Measurements from ENCODE around the gene DNAAF5.
"Not testable (repeated sequence)": the region's sequence is repeated elsewhere in the genome, so short reads cannot be mapped to it uniquely, and the experiment has no call there.

The DNAAF5 gene

DNA sequence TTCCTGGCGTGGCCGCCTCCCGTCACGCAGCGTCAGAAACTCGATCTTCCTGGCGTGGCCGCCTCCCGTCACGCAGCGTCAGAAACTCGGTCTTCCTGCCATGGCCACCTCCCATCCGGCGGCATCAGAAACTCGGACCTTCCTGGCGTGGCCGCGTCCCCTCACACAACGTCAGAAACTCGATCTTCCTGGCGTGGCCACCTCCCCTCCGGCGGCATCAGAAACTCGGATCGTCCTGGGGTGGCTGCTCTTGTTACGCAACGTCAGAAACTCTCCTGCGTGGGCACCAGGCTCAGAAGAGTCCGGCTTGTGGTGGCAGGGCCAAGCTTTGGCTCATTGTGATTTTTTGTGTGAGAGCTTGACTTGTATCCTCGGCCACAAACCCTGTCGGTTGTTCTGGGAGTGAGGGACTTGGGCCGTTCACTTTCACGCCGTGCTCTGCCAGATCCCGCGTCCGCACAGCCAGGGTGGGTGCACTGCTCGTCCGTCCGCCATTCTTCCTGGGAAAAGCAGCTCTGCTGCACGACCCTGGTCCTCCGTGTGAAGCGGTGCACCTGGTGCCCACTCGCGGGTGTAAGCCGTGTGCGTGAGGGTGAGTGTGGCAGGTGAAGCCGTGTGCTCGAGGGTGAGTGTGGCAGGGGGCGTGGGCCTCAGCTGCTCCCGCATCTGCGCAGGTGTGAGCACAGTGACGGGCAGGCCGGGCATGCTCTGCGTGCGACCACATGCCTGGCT is 56.4 kb downstream of the DNAAF5 start:
- no peak for DNase-seq (ENCODE audit: low spot score)

DNA sequence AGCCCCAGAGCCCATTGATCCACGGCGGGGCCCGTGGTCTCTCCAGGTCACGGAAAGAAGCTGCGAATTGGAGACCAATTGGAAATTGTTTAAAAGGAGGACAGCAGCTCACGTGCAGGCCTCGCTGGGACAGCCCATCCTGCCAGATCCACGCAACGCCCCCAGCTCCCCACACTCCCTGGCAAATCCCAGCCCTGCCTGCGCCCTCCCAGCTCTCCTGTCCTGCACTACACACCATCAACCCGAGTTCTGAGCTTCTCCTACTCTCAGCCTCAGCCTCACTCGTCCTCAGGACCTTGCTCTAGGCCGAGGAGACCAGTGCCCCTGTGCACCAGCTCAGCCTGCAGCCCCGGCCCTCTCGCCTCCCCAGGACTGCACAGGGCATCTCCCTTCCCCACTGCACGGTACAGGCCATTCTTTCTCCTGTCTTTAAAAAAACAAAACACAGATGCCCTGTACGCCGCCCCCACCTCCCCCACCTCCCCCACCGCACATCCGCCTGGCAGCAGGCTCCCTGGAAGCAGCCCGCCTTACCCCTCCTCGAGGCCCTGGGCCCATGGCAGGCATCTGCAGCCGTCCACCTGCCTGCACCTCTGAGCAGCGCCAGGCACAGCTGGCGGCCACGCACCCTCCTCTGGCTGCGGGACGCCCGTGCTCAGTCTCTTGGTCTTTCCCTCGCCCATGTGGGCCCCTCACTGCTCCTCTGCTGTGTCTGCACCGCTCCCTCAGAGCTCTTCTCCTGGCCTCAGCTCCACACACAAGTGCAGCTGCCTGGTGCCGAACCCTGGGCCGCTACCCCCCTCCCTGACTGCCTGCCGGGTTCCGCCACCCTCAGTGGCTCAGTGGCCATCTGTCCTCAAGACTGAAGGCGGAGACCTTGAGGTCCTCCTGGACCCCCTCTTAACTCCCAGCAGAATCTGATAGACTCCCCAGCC is 57.3 kb downstream of the DNAAF5 start:
- no peak for DNase-seq (ENCODE audit: low spot score)

DNA sequence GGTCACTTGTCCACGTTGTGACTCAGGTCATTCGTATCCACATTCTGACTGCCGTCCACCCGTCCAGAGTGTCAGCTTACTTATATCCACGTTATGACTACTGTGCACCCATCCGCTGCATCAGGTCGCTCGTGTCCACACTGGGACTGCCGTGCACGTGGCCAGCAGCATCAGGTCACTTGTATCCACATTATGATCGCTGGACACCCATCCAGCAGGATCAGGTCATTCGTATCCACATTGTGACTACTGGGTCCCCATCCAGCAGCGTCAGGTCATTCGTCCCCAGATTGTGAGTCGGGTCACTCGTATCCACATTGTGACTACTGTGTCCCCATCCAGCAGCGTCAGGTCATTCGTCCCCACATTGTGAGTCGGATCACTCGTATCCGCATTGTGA is 58.5 kb downstream of the DNAAF5 start:
- no peak for DNase-seq (ENCODE audit: low spot score)

DNA sequence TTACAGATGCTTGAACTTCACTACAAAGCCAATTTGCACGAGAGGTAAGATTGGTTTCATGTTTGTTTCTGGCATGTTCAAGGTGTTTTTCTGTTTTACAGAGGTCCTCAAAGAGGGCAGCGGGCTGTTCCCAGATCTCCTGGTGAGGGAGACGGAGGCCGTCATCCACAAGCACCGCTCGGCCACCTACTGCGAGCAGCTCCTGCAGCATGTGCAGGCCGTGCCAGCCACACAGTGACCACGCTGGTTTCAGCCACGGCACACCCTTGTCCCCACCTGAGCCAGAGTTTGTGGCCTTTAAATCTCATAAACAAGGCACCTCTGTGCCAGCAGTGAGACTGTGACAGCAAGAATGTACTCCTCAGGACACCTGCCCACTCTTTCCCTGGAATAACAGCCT is 58.9 kb downstream of the DNAAF5 start:
- no peak for DNase-seq (ENCODE audit: low spot score)

DNA sequence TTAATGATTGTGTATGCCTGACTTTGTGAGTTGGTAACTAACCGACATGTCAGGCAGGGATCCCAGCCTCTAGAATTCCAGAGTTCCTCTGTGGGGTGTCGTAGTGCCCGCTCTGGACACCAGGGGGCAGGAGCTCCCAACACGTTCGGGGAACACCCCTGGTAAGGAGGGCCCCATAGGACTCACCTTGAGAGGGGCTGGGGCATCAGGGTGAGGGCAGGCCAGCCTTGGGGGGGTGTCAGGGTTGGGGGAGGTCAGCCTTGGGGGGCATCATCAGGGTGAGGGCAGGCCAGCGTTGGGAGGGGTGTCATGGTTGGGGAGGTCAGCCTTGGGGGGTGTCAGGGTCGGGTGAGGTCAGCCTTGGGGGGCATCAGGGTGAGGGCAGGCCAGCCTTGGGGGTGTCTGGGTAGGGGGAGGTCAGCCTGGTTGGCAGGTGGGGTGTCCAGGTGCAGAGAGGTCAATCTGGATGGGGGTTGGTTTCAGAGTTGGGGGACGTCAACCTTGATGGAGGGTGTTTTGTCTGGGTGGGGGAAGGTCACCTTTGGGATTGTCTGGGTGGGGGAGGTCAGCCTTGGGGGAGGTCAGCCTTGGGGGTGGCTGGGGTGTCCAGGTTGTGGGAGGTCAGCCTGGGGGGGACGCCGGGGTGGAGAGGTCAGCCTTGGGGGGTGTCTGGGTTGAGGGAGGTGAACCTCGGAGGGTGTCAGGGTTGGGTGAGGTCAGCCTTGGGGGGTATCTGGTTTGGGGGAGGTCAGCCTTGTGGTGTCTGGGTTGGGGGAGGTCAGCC is 60.2 kb downstream of the DNAAF5 start:
- DNase-seq (ENCODE audit: low spot score), result peak; percentile 54

DNA sequence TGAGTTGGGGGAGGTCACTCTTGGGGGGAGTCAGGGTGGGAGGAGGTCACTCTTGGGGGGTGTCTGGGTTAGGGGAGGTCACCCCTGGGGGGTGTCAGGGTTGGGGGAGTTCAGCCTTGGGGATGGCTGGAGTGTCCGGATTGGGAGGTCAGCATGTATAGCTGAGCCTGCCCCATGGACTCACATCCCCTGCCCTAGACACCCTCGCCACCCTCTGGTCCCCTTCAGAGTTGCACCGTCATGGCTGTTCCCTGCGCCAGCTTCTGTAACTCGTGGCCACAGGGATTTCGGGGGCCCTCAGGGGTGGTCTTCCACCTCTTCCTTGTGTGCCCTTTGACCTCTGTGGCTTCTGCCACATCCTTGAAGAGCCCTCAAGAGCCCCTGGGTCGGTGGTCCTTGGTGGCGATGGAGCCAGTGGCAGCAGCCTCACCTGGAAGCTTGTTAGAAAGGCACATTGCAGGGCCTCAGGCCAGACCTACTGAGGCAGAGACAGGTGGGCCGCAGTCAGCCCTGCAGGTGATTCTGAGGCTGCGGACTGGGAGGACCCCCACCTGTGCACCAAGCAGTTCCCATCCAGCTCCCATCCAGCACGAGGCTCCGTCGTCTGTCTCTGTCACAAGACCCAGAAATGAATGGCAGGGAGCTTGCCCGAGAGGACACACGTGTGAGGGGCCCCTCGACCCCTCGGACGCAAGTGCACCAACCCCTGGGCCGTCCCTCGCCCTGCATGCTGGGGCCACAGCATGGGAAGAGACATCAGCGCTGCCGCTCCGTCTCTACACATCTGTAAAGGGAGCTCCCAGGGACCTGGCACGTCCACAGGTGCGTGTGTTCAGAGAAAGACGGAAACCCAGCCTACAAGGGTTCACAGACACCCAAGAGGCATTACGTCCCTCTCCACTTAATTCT is 61.1 kb downstream of the DNAAF5 start:
- no peak for DNase-seq (ENCODE audit: low spot score)

DNA sequence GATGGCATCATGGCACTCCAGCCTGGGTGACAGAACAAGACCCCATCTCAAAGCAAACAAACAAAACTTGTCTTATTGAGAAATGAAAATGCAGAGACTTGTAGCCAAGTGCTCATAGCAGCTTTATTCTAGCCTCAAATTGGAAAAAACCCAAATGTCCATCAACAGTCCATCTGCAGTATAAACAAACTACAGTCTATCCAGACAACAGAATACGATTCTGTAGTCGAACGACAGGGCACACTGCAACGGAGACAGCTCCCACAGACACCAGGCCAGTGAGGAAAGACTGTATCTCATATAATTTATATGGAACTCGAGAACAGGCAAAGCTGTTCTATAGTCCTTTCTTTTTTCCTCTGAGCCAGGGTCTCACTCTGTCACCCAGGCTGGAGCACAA is 65.0 kb downstream of the DNAAF5 start:
- no peak for DNase-seq (ENCODE audit: low spot score)

DNA sequence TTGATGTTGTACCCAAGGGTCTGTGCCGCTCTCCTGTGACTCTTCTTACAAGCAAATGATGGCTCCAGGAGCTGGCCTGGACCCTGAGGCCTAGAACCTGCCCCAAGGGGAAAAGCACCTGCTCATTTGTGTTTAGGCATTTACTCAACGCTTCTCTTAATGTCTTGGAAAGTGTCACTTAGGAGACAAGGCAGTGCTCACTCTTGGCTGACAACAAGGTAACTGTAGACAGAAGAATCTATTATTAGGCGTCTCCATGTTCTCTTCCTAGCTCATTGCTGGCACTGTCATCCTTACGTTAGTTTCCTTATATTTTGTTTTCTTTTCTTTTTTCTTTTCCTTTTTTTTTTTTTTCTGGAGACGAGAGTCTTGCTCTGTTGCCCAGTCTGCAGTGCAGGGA is 67.7 kb downstream of the DNAAF5 start:
- DNase-seq (ENCODE audit: low spot score), result no peak

DNA sequence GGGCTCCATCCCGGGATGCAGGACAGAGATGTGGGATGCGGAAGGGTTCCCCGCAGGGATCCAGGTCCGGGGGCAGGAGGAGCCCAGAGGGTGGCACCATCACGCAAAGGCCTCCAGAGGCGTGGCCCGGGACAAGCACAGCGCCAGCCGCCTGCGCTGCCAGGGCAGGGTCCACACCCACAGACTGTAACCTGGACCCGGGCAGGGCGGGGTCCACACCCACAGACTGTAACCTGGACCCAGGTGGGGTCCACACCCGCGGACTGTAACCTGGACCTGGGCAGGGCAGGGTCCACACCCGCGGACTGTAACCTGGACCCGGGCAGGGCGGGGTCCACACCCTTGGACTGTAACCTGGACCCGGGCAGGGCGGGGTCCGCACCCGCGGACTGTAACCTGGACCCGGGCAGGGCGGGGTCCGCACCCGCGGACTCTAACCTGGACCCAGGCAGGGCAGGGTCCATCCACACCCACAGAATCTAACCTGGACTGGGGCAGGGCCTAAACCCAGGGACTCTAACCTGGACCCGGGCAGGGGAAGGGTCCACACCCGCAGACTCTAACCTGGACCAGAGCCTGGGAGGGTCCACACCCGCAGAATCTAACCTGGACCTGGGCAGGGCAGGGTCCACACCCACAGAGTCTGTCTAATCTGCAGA is 68.3 kb downstream of the DNAAF5 start:
- DNase-seq (ENCODE audit: low spot score), result no peak

DNA sequence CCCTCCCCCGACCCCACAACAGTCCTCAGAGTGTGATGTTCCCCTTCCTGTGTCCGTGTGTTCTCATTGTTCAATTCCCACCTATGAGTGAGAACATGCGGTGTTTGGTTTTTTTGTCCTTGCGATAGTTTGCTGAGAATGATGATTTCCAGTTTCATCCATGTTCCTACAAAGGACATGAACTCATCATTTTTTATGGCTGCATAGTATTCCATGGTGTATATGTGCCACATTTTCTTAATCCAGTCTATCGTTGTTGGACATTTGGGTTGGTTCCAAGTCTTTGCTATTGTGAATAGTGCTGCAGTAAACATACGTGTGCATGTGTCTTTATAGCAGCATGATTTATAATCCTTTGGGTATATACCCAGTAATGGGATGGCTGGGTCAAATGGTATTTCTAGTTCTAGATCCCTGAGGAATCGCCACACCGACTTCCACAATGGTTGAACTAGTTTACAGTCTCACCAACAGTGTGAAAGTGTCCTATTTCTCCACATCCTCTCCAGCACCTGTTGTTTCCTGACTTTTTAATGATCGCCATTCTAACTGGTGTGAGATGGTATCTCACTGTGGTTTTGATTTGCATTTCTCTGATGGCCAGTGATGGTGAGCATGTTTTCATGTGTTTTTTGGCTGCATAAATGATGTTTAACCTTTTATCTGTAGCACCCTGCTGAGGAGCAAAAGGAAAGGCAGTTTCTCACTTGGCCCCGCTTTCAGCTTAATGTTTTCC is 70.1 kb downstream of the DNAAF5 start:
- DNase-seq (ENCODE audit: low spot score), result not testable (repeated sequence)

DNA sequence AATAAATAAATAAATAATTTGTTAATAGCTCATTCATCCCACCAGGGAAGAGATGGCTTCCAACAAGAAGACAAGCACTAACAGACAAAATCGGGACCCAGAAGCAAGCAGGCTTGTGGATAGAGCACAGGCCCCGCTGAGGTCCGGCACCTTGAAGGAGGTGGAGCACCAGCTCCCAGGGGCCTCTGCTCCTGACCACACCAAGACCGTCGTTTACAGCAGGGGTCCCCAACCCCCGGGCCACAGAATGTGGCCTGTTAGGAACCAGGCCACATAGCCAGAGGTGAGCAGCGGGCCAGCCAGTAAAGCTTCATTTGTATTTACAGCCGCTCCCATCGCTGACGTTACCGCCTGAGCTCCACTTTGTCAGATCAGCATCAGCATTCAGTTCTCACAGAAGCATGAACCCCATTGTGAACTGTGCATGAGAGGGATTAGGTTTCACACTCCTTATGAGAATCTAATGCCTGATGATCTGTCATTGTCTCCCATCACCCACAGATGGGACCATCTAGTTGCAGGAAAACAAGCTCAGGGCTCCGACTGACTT is 72.5 kb downstream of the DNAAF5 start:
- no peak for DNase-seq (ENCODE audit: low spot score)

DNA sequence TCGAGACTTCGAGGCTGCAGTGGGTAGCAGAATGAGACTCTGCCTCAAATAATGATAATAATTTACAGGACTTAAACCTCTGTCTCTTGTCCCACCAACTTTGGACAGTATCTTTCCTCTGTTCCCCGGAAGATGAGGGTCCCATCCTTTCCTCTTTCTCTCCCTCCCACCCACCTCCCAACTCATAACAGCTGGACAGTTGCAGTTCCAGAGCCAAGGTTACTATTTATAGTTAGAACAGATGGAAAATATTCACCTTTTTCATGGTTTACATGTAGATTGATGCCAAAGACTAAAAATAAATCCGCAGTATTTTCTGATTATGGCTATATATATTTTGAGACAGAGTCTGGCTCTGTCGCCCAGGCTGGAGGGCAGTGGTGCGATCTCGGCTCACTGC is 74.2 kb downstream of the DNAAF5 start:
- no peak for DNase-seq (ENCODE audit: low spot score)

DNA sequence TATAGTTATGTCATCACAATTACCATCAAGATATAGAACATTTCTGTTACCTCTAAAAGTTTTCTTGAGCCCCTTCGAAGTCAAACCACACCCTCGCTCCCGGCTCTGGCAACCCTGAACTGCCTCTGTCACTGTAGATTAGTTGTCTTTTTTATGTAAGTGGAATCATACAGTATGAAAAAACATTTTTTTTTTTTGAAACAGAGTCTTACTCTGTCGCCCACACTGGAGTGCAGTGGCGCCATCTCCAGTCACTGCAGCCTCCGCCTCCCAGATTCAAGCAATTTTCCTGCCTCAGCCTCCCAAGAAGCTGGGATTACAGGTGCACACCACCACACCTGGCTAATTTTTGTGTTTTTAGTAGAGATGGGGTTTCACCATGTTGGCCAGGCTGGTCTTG is 74.9 kb downstream of the DNAAF5 start:
- not testable (repeated sequence) for DNase-seq (ENCODE audit: low spot score)

DNA sequence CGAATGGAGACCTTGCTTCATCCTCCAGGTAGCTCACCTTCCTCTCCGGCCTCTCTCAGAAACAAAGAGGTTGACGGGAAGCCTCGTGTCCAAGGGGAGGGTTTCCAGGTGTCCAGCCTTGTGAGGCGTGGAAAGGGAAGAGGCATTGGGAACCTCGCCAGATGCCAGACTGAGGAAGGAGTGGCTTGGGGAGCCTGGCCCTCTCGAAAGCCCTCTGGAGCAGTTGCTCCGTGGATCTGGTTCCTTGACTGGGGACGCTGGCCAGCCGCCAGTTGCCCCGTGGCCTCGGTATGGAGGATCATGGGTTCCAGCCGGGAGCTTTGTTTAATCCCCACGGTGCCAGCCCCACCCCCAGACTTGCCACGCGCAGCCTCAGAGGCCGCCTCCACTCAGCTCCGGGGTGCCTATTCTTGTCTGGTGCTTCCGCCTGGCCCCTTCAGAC is 75.5 kb downstream of the DNAAF5 start:
- no peak for DNase-seq (ENCODE audit: low spot score)

DNA sequence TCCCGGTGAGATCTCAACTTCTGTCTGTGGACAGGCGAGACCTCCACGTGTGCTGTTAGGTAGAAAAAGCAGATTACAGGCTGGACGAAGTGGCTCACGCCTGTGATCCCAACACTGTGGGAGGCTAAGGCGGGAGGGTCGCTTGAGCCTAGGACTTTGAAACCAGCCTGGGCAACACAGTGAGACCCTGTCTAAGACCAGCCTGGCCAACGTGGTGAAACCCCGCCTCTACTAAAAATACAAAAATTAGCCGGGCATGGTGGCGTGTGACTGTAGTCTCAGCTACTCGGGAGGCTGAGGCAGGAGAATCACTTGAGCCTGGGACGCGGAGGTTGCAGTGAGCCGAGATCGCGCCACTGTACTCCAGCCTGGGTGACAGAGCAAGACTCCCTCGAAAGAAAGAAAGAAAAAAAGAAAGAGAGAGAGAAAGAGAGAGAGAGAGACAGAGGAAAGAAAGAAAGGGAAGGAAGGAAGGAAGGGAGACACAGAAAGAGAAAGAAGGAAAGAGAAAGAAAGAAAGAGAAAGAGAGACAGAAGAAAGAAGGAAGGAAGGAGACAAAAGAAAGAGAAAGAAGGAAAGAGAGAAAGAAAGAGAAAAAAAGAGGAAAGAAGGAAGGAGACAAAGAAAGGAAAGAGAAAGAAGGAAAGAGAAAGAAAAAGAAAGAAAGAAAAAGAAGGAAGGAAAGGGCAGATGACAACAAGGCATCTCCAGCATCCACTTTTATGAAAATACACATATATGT is 76.2 kb downstream of the DNAAF5 start:
- no peak for DNase-seq (ENCODE audit: low spot score)

DNA sequence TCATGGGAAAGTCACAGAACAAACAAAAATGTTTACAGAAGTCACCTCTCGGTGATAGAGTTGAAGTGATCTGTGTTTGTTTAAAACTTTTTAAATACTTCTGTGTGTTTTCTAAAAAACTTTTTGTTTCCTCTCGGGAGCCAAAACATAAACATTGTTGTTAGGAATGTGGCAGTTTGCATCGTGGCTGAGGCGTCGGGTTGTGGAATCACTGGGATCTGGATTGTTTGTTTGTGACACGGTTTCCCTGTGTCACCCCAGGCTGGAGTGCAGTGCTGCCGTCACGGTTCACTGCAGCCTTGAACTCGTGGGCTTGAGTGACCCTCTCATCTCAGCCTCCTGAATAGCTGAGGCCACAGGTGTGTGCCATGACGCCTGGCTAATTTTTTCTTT is 76.7 kb downstream of the DNAAF5 start:
- DNase-seq (ENCODE audit: low spot score), result no peak

DNA sequence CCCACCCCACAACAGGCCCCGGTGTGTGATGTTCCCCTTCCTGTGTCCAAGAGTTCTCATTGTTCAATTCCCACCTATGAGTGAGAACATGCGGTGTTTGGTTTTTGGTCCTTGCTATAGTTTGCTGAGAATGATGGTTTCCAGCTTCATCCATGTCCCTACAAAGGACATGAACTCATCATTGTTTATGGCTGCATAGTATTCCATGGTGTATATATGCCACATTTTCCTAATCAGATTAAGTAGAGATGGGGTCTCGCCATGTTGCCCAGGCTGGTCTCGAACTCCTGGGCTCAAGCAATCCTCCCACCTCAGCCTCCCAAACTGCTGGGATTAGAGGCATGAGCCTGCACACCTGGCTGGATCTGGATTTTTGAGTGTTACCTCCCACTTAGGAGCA is 77.3 kb downstream of the DNAAF5 start:
- not testable (repeated sequence) for DNase-seq (ENCODE audit: low spot score)

DNA sequence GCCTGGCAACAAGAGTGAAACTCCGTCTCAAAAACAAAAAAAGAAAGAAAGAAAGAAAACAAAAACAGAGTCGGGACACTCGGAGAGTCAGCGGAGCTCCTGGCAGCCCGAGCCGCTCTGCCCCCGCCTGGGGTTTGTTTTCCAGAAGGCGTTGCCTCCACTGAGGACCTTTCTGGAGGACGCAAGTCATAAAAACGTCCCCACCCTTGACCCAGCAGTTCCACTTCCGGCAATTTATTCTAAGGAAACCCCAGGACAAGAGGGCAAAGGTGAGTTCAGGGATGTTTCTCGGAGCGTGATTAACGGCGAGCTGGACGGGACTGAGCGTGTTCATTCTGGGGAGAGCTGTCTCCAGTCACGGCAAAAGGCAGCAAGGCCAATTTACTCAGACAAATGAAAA is 78.8 kb downstream of the DNAAF5 start:
- no peak for DNase-seq (ENCODE audit: low spot score)

All from COLO829 (cell line).